ENCODE results near the gene STOM.

DNA sequence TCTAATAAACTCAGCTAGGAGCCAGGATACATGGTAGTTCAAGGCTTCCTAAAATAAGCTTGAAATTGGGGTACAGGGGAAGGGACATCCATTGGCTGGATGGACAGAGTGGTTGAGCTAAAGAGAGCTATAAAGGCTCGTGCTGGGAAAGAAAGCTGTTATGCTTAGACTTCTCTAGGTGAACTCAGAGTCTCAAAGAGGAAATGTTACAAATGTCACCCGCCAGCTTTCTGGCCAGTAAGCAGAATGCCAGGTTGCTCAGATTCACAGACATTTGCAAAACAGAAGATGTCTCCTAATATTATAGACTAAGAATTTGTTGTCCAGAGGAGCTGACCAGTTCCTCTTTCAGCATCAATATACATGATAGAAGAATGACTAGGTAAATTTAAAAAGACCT is 30.6 kb downstream of the STOM start:
- TF ChIP-seq CTCF (conservative IDR thresholded peaks at IDR 0.05; ENCODE audit: low read depth, low read length): no peak
- no peak for TF ChIP-seq EZH2 (IDR thresholded peaks at IDR 0.05; ENCODE audit: borderline replicate concordance, low read depth, low read length, poor library complexity, severe bottlenecking)

Measured in A673 (cell line).